Stimulated activated CD4-positive, alpha-beta T cell treated with anti-CD3 and anti-CD28 coated beads, Interleukin-1b, Interleukin-23, amount 100 ng/mL, for 24 hours (primary cell): ENCODE results near the gene URAD.
"Not testable (repeated sequence)": the region's sequence is repeated elsewhere in the genome, so short reads cannot be mapped to it uniquely, and the experiment has no call there.

Source experiments
- DNase-seq, 4 experiments: peaks; one replicate each; pipeline ENCODE4 v3.0.0-alpha.2; 2020; ENCODE audit warnings: low read depth in 4 of 4, low spot score in 1 of 4

URAD gene

GRCh38 chr13:27988520-27988919, at the start of gene URAD:
Gene URAD, minus strand, starts transcription at chr13:27988693. Its CDS starts 56 bp downstream, at chr13:27988637.
- DNase-seq = no peak

GRCh38 chr13:28037399-28037798, 48.9 kb upstream of the URAD start:
- DNase-seq = no peak

DNA sequence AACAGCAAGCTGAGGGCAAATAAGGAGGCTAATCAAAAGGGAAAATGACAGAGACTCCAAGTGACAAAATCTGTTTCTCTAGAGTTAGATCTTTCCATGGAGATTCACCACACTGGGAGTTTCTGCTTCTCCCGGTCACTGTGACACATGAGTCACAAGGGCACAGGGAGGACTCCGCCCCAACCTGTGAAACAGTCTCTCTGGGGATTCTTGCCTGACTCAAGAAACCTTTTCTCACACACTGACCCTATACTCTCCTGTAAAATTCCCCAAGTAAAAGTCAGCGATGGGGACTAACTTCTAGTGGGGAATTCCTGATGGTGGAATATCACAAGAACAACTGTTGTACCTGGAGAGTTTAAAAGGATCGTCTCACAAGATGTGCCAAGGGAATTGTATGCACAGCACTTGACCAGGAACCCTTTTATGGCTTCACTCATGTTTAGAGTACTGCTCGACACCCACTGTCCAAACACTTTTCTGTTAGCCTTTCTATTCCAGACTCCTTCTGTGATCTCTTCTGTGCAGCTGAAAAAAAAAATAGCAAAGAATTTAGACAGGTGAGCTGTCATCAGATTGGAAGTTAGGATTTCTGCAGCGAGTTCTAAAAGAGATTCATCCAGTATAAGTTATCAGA, 46.8 kb upstream of the URAD start:
- no peak for DNase-seq

GRCh38 chr13:28033894-28034655, 45.6 kb upstream of the URAD start:
- DNase-seq = no peak

- DNase-seq = not testable (repeated sequence)
These were observed 43.9 kb upstream of the URAD start for GRCh38 chr13:28032438-28032837.

- no peak for DNase-seq
These were observed 43.4 kb upstream of the URAD start for GRCh38 chr13:28031896-28032288.

DNA sequence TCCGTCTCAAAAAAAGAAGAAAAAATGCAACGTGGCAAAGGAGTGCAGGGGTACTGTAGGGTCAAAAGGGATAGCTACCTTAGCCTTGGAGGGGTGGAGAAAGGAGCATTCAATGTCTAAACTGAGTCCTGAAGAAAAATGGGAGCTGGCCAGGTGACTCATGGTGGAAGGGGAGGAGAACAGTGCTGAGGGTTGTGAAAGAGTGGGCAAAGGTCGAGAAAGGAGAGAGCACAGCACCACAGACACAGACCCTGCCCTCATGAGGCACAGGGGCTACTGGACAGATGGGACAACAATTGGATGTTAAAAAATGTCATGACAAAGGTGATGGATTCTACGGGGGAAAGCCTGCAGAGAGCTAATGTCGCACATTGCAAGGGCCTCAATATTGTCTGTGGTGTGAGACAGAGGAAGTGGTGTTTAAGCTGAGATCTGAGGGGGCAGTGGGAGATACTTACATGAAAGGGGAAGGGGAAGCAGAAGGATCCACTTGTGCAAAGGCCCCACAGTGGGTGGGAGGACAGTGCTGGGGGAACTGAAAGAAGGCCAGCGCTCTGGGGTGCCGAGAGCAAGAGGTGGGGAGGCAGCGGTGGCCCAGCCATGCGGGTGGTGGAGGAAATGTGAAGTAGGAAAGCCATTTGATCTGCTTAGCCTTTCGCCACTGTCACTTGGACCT, 42.9 kb upstream of the URAD start:
- no peak for DNase-seq

GRCh38 chr13:28027607-28028364, 39.3 kb upstream of the URAD start:
- DNase-seq = no peak

- DNase-seq = no peak
These were observed 38.6 kb upstream of the URAD start for GRCh38 chr13:28027071-28027470.

GRCh38 chr13:28026508-28026907, 38.0 kb upstream of the URAD start:
- no peak for DNase-seq

DNA sequence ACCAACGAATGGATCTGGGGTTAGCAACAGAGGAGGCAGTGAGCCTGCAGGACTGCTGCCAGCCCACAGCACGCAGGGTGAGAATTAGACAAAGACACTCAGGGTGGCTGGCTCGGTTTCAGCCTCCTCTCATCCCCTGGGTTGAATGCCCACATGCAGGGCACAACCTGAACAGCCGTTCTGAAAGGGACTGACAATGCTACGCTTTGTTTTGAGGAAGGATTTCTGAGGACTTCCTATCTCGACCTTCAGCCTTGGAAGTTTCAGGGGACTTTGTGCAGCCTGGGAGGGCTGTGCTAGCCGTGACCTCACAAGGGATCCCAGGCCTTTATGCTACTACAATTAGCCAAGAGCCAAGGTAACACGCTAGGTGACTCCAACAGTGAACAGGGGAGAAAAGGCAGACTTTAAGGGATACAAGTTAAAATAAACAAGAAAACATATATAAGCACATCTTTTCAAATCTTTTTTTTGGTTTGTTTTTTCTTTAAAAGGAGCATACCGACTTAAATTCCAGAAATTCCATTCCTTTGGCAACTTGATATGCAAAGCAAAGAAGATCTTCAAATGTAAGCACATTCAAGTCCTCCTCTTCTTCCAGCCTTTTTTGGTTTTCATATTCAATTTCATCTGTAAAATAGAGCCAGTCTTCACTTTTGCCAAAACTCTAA, 34.5 kb upstream of the URAD start:
- no peak for DNase-seq

- DNase-seq = no peak
These were observed 25.8 kb upstream of the URAD start for GRCh38 chr13:28014301-28014700.

- DNase-seq = no peak
These were observed 25.0 kb upstream of the URAD start for GRCh38 chr13:28013482-28013881.

- DNase-seq = no peak
These were observed 24.4 kb upstream of the URAD start for GRCh38 chr13:28012896-28013295.

DNA sequence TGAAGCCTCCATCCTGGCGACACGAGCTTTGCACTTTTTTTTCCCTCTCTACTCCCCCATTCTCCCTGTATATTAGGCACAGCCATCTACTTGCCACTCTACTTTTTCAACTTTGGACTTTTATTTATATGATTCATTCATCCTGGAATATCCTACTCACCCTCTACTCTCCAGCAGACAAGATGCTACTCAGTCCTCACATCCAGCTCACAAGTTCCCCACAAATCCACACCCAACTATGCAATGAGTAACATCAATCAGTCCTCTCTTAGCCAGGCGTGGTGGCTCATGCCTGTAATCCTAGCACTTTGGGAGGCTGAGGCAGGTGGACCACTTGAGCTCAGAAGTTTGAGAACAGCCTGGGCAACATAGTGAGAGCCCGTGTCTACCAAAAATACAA, 23.9 kb upstream of the URAD start:
- DNase-seq = no peak

DNA sequence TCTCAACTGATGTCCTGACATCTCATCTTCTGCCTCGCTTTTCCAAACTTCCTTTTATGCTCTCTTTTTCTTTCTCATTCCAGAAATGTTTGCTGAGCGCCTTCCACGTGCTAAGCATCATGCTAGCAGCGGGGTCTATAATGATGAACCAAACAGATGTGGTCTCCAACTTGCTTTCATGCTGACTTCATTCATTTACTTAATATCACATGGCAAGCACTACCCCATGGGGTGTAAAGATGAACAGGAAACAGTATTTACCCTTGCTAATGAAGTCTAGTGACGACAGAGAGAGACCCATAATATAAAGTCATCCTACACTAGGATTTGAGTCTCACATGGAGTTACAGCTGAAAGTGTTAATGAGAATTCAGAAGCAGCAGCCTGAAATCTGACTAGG, 21.6 kb upstream of the URAD start:
- no peak for DNase-seq

DNA sequence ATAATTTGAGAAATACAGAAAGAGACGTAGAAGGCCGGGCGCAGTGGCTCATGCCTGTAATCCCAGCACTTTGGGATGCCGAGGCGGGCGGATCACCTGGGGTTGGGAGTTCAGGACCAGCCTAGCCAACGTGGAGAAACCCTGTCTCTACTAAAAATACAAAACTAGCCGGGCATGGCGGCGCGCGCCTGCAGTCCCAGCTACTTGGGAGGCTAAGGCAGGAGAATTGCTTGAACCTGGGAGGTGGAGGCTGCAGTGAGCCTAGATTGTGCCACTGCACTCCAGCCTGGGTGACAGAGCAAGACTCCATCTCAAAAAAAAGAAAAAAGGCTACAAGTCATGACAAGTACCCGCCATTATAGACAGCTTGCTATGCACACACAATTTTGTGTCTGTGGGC, 16.5 kb upstream of the URAD start:
- DNase-seq = not testable (repeated sequence)

GRCh38 chr13:28002886-28003698, 14.6 kb upstream of the URAD start:
- no peak for DNase-seq

GRCh38 chr13:28001837-28002473, 13.5 kb upstream of the URAD start:
- DNase-seq = no peak

DNA sequence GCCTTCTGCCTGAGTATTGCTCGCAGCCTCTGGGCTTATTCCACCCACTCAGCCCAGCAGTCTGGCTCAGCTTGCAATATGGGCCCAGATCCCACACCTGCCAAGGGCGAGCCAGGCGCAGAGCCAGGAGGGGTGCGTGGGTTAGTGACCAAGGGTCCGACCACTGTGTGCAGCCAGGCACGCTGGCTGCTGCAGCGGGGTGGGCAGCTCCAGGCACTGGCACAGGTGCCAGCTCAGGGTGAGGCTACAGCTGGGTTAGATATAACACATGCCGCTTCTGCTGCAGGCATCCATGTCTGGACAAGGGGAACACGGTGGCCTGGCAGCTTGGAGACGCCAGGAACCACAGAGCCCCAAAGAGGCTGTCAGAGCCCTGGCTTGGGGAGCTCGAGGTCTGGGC, 12.6 kb upstream of the URAD start:
- no peak for DNase-seq
